ENCODE measurements around the gene ZNF862. TPM values are rescaled to one million over a fixed set of nuclear protein-coding genes. Genes with fewer than 3 reads are reported as not detected.

The ZNF862 gene
- total RNA-seq, 2 experiments from 2014 or later, result 7.9 to 9.1 TPM

GRCh38 chr7:149822353-149822943 is 15.7 kb upstream of the ZNF862 start:
- H3K36me3 ChIP-seq (ENCODE audit: insufficient read depth, low read length), result no peaks in the 10 kb centered on the region
- no peak overlapping the region for H3K27ac ChIP-seq (ENCODE audit: low read depth, low read length, poor library complexity, severe bottlenecking)
- TF ChIP-seq EZH2phosphoT487 (IDR thresholded peaks at IDR 0.05; ENCODE audit: borderline replicate concordance, low read depth, low read length), result no peak
- no peak for TF ChIP-seq CTCF (conservative IDR thresholded peaks at IDR 0.05; ENCODE audit: low read length)
- ChIA-PET POLR2A (no interaction called here), CTCF (ENCODE audit: unreplicated experiment) (no interaction called here)
- H3K79me2 ChIP-seq (ENCODE audit: insufficient read depth, low read depth, low read length), result no peaks in the 10 kb centered on the region
- BruUV-seq (replicated peaks), result no TSS peak
- intact Hi-C loops (cut with micrococcal nuclease; ENCODE audit: unreplicated experiment), result no loop called here
- no peaks in the 10 kb centered on the region for H3K4me1 ChIP-seq (ENCODE audit: insufficient read depth, low read length, poor library complexity, severe bottlenecking)
- no peak overlapping the region for H3K4me2 ChIP-seq (ENCODE audit: low read length)
- H2AFZ ChIP-seq (ENCODE audit: low read length), result no peak overlapping the region
- H3K9me2 ChIP-seq (ENCODE audit: insufficient read depth, low read length), result no peaks in the 10 kb centered on the region
- no peaks in the 10 kb centered on the region for H3K9me3 ChIP-seq (ENCODE audit: low read length)
- H3K4me3 ChIP-seq (ENCODE audit: low read depth, low read length, poor library complexity, severe bottlenecking), result no peak overlapping the region
- DNase-seq (ENCODE audit: low spot score), result no peak
- no peaks in the 10 kb centered on the region for H4K20me1 ChIP-seq (ENCODE audit: insufficient read depth, low read length)

GRCh38 chr7:149823191-149823630 is 15.0 kb upstream of the ZNF862 start:
- no peak for DNase-seq (ENCODE audit: low spot score)
- POLR2A ChIA-PET, result no interaction called here
- Histone ChIP-seq H3K79me2 (ENCODE audit: insufficient read depth, low read depth, low read length) (no peaks in the 10 kb centered on the region), H3K9me2 (ENCODE audit: insufficient read depth, low read length) (no peaks in the 10 kb centered on the region), H3K4me3 (ENCODE audit: low read depth, low read length, poor library complexity, severe bottlenecking) (no peak overlapping the region), H3K9me3 (ENCODE audit: low read length) (no peaks in the 10 kb centered on the region), H3K4me1 (ENCODE audit: insufficient read depth, low read length, poor library complexity, severe bottlenecking) (no peaks in the 10 kb centered on the region), H3K36me3 (ENCODE audit: insufficient read depth, low read length) (no peaks in the 10 kb centered on the region), H3K4me2 (ENCODE audit: low read length) (no peak overlapping the region), H3K27ac (ENCODE audit: low read depth, low read length, poor library complexity, severe bottlenecking) (no peak overlapping the region), H2AFZ (ENCODE audit: low read length) (no peak overlapping the region), H4K20me1 (ENCODE audit: insufficient read depth, low read length) (no peaks in the 10 kb centered on the region)
- CTCF ChIA-PET (ENCODE audit: unreplicated experiment), result no interaction called here
- BruUV-seq (replicated peaks), result no TSS peak
- intact Hi-C loops (cut with micrococcal nuclease; ENCODE audit: unreplicated experiment), result no loop called here
- TF ChIP-seq CTCF (conservative IDR thresholded peaks at IDR 0.05; ENCODE audit: low read length) (no peak), EZH2phosphoT487 (IDR thresholded peaks at IDR 0.05; ENCODE audit: borderline replicate concordance, low read depth, low read length) (no peak)

- Histone ChIP-seq H3K9me3 (ENCODE audit: low read length) (no peaks in the 10 kb centered on the region), H3K36me3 (ENCODE audit: insufficient read depth, low read length) (no peaks in the 10 kb centered on the region), H3K79me2 (ENCODE audit: insufficient read depth, low read depth, low read length) (no peaks in the 10 kb centered on the region), H4K20me1 (ENCODE audit: insufficient read depth, low read length) (no peaks in the 10 kb centered on the region), H3K4me2 (ENCODE audit: low read length) (no peak overlapping the region), H3K27ac (ENCODE audit: low read depth, low read length, poor library complexity, severe bottlenecking) (no peak overlapping the region), H3K9me2 (ENCODE audit: insufficient read depth, low read length) (no peaks in the 10 kb centered on the region), H3K4me3 (ENCODE audit: low read depth, low read length, poor library complexity, severe bottlenecking) (no peak overlapping the region), H3K4me1 (ENCODE audit: insufficient read depth, low read length, poor library complexity, severe bottlenecking) (no peaks in the 10 kb centered on the region), H2AFZ (ENCODE audit: low read length) (no peak overlapping the region)
- POLR2A ChIA-PET, result no interaction called here
- intact Hi-C loops (cut with micrococcal nuclease; ENCODE audit: unreplicated experiment), result no loop called here
- no peak for DNase-seq (ENCODE audit: low spot score)
- CTCF ChIA-PET (ENCODE audit: unreplicated experiment), result interaction anchor here (0.5 kb wide), 1 partner anchor 52 kb away, joined by 3 read pairs; no protein-coding TSS in a partner anchor
- TF ChIP-seq EZH2phosphoT487 (IDR thresholded peaks at IDR 0.05; ENCODE audit: borderline replicate concordance, low read depth, low read length) (no peak), CTCF (conservative IDR thresholded peaks at IDR 0.05; ENCODE audit: low read length) (no peak)
- BruUV-seq (replicated peaks), result no TSS peak
Measured at GRCh38 chr7:149823631-149824199, 14.5 kb upstream of the ZNF862 start.
